ENCODE results near the gene GPR37L1. TPM values are rescaled to one million over a fixed set of nuclear protein-coding genes. Genes with fewer than 3 reads are reported as not detected.
A peak's percentile ranks its signal among the peaks of the same experiment; 100 is the strongest.

Gene GPR37L1
- total and polyA plus RNA-seq, 11 donors = 0.03 to 0.05 (median 0.04) TPM; not detected in 8

DNA sequence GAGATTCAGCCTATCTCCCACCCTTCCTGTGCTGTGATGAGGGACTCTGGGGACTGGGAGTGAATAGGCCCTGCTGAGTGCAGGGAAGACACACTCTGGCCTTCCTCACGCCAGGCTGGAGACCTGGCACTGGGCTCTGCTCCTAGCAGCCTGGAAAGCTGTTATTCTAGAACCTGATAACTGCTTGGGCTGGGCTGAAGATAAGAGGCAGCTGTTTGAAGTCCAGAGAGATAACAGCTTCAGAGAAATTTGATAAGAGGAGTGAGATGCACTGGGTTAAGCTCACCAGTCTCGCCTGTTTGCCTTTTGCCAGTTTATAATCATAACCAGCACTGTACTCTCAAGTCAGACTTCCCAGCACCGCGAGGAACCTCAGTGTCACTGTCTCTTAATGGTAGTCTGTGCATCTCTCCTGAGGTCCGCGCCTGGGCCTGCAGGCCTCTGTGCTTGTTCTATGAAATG, 46.6 kb upstream of the GPR37L1 start:
- intact Hi-C loops (cut with DNase I) = no loop called here
- peak overlapping the region in 3 of 12 donors; percentile 23 to 57 (median 49) for H3K27ac ChIP-seq
- peak; percentile 66 to 78 (median 73) for ATAC-seq

GRCh38 chr1:202078241-202078640, 44.5 kb upstream of the GPR37L1 start:
- H3K4me1 ChIP-seq = peaks cover 0 to 11% (median 0%) of the 10 kb centered on the region in 12 donors
- no peak overlapping the region for H3K27ac ChIP-seq
- WGBS, 4 donors = 71 to 91% (median 89%) methylated on average over 3 of the region's 3 CpGs
- no peaks in the 10 kb centered on the region for H3K9me3 ChIP-seq
- H3K4me3 ChIP-seq = no peak overlapping the region
- no peaks in the 10 kb centered on the region for H3K36me3 ChIP-seq
- intact Hi-C loops (cut with DNase I) = no loop called here
- ATAC-seq (no peak), DNase-seq (no peak)
- H3K27me3 ChIP-seq = no peaks in the 10 kb centered on the region
- TF ChIP-seq POLR2A (IDR thresholded peaks at IDR 0.05) = no peak
- TF ChIP-seq, protein P1, sequence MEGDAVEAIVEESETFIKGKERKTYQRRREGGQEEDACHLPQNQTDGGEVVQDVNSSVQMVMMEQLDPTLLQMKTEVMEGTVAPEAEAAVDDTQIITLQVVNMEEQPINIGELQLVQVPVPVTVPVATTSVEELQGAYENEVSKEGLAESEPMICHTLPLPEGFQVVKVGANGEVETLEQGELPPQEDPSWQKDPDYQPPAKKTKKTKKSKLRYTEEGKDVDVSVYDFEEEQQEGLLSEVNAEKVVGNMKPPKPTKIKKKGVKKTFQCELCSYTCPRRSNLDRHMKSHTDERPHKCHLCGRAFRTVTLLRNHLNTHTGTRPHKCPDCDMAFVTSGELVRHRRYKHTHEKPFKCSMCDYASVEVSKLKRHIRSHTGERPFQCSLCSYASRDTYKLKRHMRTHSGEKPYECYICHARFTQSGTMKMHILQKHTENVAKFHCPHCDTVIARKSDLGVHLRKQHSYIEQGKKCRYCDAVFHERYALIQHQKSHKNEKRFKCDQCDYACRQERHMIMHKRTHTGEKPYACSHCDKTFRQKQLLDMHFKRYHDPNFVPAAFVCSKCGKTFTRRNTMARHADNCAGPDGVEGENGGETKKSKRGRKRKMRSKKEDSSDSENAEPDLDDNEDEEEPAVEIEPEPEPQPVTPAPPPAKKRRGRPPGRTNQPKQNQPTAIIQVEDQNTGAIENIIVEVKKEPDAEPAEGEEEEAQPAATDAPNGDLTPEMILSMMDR (IDR thresholded peaks at IDR 0.05) = no peak

More for the DNA sequence above, 46.6 kb upstream of the GPR37L1 start:
- H3K36me3 ChIP-seq = no peaks in the 10 kb centered on the region
- DNase-seq = no peak
- TF ChIP-seq, protein P1 (IDR thresholded peaks at IDR 0.05) = no peak
- no peak for TF ChIP-seq POLR2A (IDR thresholded peaks at IDR 0.05)
- peaks cover 0 to 11% (median 0%) of the 10 kb centered on the region in 12 donors for H3K4me1 ChIP-seq
- no peak overlapping the region for H3K4me3 ChIP-seq
- no peaks in the 10 kb centered on the region for H3K9me3 ChIP-seq
- WGBS, 4 donors = 50 to 61% (median 55%) methylated on average over 6 of the region's 6 CpGs
- no peaks in the 10 kb centered on the region for H3K27me3 ChIP-seq

DNA sequence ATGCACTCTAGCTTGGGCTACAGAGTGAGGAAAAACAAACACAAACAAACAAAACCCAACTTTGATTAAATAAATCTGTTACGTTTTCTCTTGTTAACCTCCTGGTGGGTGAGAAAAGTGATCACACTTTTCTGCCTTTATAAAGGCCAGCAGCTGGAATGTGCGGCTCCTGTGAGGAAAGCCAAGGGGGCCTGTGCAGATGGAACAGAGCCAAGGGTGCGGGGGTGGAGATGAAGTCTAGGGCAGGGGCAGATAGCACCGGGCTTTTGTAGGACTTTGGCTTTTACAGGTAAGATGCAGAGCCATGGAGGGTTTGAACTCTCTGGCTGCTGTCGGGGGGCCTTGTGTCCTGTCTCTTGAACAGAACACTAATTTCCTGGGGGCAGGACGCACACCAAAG, 40.7 kb upstream of the GPR37L1 start:
- no peak for ATAC-seq
- peaks cover 0 to 14% (median 0%) of the 10 kb centered on the region in 12 donors for H3K4me1 ChIP-seq
- intact Hi-C loops (cut with DNase I) = no loop called here
- no peak overlapping the region for H3K27ac ChIP-seq
- DNase-seq = no peak
- H3K9me3 ChIP-seq = no peaks in the 10 kb centered on the region
- no peak overlapping the region for H3K4me3 ChIP-seq
- no peaks in the 10 kb centered on the region for H3K36me3 ChIP-seq
- H3K27me3 ChIP-seq = no peaks in the 10 kb centered on the region
- 71 to 82% (median 77%) methylated on average over 5 to 6 of the region's 6 CpGs for WGBS, 4 donors
- TF ChIP-seq POLR2A (IDR thresholded peaks at IDR 0.05) = no peak
- TF ChIP-seq, protein P1 (IDR thresholded peaks at IDR 0.05) = no peak

GRCh38 chr1:202084791-202085681, 37.7 kb upstream of the GPR37L1 start:
- Histone ChIP-seq H3K9me3 (no peaks in the 10 kb centered on the region), H3K4me1 (peaks cover 0 to 16% (median 0%) of the 10 kb centered on the region in 12 donors), H3K4me3 (no peak overlapping the region), H3K27me3 (no peaks in the 10 kb centered on the region), H3K27ac (no peak overlapping the region), H3K36me3 (no peaks in the 10 kb centered on the region)
- 54 to 67% (median 61%) methylated on average over 15 to 16 of the region's 16 CpGs for WGBS, 4 donors
- TF ChIP-seq, protein P1 (IDR thresholded peaks at IDR 0.05) = no peak
- TF ChIP-seq POLR2A (IDR thresholded peaks at IDR 0.05) = no peak
- DNase-seq (no peak), ATAC-seq (peak in 1 of 4 donors; percentile 42)
- intact Hi-C loops (cut with DNase I) = no loop called here
